GM12891 (cell line): ENCODE data around the gene RPEL1.

Source experiments
- DNase-seq: peaks from one replicate; pipeline ENCODE4 v3.0.0; 2011; ENCODE audit warnings: low spot score; ENCODE audit not compliant: insufficient read length
- FAIRE-seq: peaks from 2 replicates; lab custom pipeline; 2011; peaks lifted over from hg19 to GRCh38; lab: Jason Lieb, UNC
- PAX5 ChIP-seq: IDR thresholded peaks from 2 replicates; pipeline ENCODE4 v1.6.1; 2011; ENCODE audit warnings: low read length, moderate library complexity, mild to moderate bottlenecking; ENCODE audit not compliant: insufficient read depth, severe bottlenecking
- POLR2A ChIP-seq: IDR thresholded peaks from 2 replicates; pipeline ENCODE4 v1.6.1; 2011; ENCODE audit warnings: low read depth, low read length, control low read depth
- POLR2AphosphoS5 ChIP-seq: IDR thresholded peaks from 2 replicates; pipeline ENCODE4 v1.6.1; 2011; ENCODE audit warnings: low read depth, low read length, control low read depth
- POU2F2 ChIP-seq: IDR thresholded peaks from 2 replicates; pipeline ENCODE4 v1.6.1; 2011; ENCODE audit warnings: low read depth, mild to moderate bottlenecking, control low read depth, low read length, moderate library complexity
- SPI1 ChIP-seq: IDR thresholded peaks from 2 replicates; pipeline ENCODE4 v1.6.1; 2011; ENCODE audit warnings: low read depth, low read length, control low read depth
- TAF1 ChIP-seq: IDR thresholded peaks from 2 replicates; pipeline ENCODE4 v1.6.1; 2011; ENCODE audit warnings: low read depth, low read length, control low read depth

Gene RPEL1

DNA sequence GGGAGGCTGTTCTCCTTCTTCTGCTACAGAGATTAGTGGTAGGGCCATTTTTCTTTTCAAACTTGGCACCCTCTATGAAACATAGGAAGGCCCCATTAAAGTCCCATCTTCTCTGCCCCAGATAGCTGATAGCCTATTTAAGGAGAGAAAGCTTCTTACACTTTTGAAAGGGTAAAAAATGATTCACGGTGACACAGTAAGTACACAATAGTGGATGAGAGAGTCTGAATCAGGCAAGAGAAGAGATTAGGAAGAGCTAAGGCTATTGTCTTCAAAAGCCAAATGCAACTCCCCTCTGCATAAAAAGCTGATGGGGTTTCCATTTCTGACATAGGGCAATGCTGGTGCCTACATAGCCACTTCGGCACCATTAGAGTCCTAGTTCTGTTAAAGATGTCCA is 34.8 kb downstream of the RPEL1 start:
- DNase-seq (no peak), FAIRE-seq (no peak)
- TF ChIP-seq POU2F2 (no peak), POLR2A (no peak), SPI1 (no peak), TAF1 (no peak), PAX5 (no peak), POLR2AphosphoS5 (no peak)

DNA sequence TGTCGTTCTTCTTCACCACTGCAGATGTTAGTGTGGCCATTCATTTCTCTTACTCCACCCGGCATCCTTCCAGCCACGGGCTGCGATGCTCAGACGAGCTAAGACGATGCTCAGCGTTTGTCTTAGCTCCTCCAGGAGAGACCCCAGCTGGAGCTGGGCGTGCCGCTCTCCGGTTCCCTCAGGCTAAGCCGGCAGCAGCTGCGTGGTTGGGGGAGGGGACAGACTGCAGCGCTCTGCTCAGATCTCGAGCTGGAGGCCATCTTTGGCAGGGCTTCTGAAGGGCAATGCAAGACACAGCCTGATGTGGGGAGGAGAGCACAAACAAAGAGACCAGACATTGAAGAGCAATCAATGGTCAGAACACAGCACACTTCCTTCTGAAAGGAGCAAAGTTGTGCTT is 36.1 kb downstream of the RPEL1 start:
- FAIRE-seq: no peak
- TF ChIP-seq POU2F2 (no peak), PAX5 (no peak), TAF1 (no peak), SPI1 (no peak), POLR2A (no peak), POLR2AphosphoS5 (no peak)
- no peak for DNase-seq

DNA sequence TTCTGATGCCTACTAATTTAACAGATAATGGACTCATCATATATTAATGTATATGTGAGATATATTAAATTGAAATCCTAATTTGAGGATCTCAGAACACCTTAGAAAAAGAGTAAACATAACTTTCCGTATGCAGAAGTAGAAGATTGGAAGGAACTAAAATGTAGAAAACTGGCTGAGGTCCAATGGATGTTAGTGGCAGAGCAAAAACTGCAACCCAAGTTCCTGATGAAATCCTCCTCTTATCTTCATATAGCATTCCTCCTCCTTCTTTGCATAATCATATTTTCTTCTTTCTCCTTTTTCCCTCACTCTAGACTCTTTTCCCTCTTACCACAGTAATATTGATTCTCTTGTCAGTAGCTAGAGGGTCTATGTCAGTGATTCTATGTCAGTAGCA is 37.3 kb downstream of the RPEL1 start:
- TF ChIP-seq POU2F2 (no peak), TAF1 (no peak), PAX5 (no peak), SPI1 (no peak), POLR2A (no peak), POLR2AphosphoS5 (no peak)
- DNase-seq (no peak), FAIRE-seq (no peak)

GRCh38 chr10:103284170-103284569 is 38.5 kb downstream of the RPEL1 start:
- FAIRE-seq (no peak), DNase-seq (no peak)
- TF ChIP-seq PAX5 (no peak), TAF1 (no peak), POU2F2 (no peak), POLR2AphosphoS5 (no peak), SPI1 (no peak), POLR2A (no peak)

- no peak for TF ChIP-seq POLR2AphosphoS5
- no peak for TF ChIP-seq TAF1
- no peak for TF ChIP-seq POLR2A
- FAIRE-seq: no peak
- DNase-seq: no peak
These were observed 42.3 kb downstream of the RPEL1 start for GRCh38 chr10:103287992-103288391.

DNA sequence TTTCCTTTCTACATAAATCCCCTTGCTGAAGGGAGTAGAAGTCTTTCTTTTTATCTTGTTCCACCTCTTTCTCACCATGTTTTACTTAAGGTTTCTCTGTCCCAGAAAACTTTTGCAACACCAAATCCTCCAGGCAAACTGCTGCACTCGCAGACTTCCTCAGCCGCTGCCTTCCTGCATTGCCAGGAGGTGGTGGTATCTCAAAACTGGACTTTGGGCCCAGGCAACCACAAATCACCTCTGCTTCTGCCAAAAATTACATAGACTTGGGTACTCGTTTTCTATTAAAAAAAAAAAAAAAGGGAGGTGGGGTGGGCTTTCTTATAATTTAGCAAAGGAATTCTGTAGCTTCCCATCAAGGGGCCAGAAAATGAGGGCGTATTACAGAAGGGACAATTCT is 45.9 kb downstream of the RPEL1 start:
- no peak for DNase-seq
- no peak for FAIRE-seq
- TF ChIP-seq POU2F2 (no peak), POLR2AphosphoS5 (no peak), TAF1 (no peak), PAX5 (no peak), POLR2A (no peak), SPI1 (no peak)

DNA sequence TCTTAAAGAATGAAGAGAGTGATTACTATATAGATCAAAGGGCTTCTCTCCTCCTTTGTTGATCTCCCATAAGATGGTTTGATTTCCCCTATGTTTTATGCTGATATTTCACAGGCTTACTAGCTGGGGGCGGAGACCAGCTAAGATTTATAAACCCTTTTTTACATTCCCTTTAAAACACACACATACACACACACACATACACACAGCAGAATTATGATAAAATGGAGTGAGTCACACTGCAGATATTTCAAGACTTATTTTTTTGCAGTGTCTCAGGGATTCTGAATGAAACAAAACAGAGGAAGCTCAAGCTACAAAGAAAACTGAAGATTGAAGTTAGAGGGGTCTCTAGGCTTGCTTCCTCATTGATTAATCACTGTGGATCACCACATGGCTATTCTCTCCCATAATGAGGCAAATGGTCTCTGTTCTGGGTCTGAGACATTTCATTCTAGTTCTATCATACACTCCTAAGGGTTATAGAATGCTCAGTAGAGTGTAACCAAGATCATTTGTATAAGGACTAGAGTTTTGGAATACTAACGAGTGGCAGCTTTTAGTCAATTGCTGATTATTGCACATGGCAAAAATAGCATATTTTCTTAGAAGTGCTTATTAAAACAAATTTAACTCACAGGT is 49.8 kb downstream of the RPEL1 start:
- FAIRE-seq (no peak), DNase-seq (no peak)
- TF ChIP-seq TAF1: no peak
- no peak for TF ChIP-seq POLR2AphosphoS5
- no peak for TF ChIP-seq SPI1
